ENCODE measurements around the gene DCHS1. TPM values are rescaled to one million over a fixed set of nuclear protein-coding genes. Genes with fewer than 3 reads are reported as not detected.

DCHS1 gene
- total and polyA plus RNA-seq, 9 of the 15 experiments (the other 6 are each of a cell fraction or from before 2014, with no cell fraction given), result 0.04 to 0.49 (median 0.14) TPM; not detected in 2

DNA sequence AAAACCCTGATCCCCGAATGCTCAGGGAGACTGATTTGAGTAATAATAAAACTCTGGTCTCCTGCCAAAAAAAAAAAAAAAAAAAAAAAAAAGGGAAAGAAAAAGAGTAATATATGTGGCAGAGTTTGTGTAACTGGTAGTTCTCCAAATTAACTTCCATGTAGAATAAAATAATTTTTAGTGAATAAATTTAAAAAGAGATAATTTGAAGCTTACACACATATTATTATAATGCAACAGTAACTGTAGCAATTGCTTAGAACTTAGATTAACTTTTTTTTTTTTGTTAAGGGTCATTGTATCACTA, 38.6 kb upstream of the DCHS1 start (continued):
- TF ChIP-seq POLR2H (tag; IDR thresholded peaks at IDR 0.05; ENCODE audit: low read depth) (0 out of 2 replicates have a peak, but pooled peaks have one; percentile 5), HIVEP1 (CRISPR knock-in tag; IDR thresholded peaks at IDR 0.05) (no peak), NRF1 (conservative IDR thresholded peaks at IDR 0.05 in 1 of 2, IDR thresholded peaks at IDR 0.05 in 1 of 2) (peak; percentile 5 to 29; a peak in 1 of 4 replicates), RBFOX2 (IDR thresholded peaks at IDR 0.05; ENCODE audit: low read depth, low read length) (0 out of 2 replicates have a peak, but pooled peaks have one; percentile 15)
- TF ChIP-seq, protein P1, sequence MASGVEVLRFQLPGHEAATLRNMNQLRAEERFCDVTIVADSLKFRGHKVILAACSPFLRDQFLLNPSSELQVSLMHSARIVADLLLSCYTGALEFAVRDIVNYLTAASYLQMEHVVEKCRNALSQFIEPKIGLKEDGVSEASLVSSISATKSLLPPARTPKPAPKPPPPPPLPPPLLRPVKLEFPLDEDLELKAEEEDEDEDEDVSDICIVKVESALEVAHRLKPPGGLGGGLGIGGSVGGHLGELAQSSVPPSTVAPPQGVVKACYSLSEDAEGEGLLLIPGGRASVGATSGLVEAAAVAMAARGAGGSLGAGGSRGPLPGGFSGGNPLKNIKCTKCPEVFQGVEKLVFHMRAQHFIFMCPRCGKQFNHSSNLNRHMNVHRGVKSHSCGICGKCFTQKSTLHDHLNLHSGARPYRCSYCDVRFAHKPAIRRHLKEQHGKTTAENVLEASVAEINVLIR (CRISPR knock-in tag; IDR thresholded peaks at IDR 0.05), result no peak

DNA sequence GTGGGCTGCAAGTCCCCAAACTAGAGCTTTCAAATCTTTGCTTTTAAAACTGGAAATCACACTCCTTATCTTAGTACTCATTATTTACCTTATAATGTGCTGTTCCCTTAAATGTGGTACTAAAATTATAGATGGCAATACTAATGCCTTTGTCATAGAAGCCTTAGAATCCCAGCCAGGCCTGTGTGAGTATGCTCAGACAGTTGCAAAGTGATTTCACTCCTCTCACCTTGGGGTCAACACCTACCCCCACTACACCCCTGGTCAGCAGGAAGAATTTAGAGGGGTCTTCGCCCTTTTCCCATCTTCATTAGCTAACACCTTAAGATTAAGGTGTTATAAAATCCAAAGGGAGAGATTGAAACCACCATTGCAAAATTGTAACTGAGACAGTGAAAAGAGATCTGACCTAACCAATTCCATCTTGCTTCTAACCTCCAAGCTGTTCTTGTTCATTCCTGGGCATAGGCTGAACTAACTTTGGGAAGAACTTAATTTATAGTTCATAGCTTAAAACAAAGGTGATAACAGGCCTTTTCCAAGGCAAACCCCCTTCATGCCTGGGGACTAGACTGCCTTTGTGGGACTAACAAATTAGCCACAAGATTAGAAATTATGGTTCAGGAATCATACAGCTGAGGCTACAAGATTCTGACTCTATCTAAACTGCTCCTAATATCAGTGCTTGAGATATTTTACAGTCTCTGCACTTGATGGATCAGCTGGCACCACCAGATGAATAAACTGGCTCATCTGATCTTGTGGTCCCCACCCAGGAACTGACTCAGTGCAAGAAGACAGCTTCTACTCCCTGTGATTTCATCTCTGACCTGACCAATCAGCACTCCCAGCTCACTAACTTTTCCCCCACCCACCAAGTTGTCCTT, 38.0 kb upstream of the DCHS1 start:
- peaks cover 27% of the 10 kb centered on the region for H3K36me3 ChIP-seq (ENCODE audit: control insufficient read depth, insufficient read depth, low read length)
- H3K4me3 ChIP-seq, result no peak overlapping the region
- DNase-seq (ENCODE audit: extremely low read depth in 1 of 4, low spot score in 3 of 4) (peak in 1 of 4 experiments; percentile 86), FAIRE-seq (peak; percentile 79), ATAC-seq (peak; percentile 63)
- no peaks in the 10 kb centered on the region for H3K27me3 ChIP-seq (ENCODE audit: control insufficient read depth in 2 of 2, insufficient read depth in 2 of 2, low read length in 2 of 2)
- H3K9me3 ChIP-seq (replicated peaks; ENCODE audit: control insufficient read depth, insufficient read depth, low read depth, low read length), result peaks cover 5% of the 10 kb centered on the region
- H3K9ac ChIP-seq (ENCODE audit: insufficient read depth in 1 of 2, low read depth in 2 of 2, low read length in 2 of 2), result peak overlapping the region in 1 of 2 experiments; percentile 30; a peak in 1 of 4 replicates
- POLR2A ChIA-PET, result interaction anchor here (1.0 to 1.7 kb wide), 2 partner anchors 10 kb away, joined by 3 to 5 read pairs; partner anchors contain the start of gene MRPL17
- peak overlapping the region; percentile 43; the same call in 1 of the 2 replicates for H2AFZ ChIP-seq (ENCODE audit: low read depth, low read length)
- H4K20me1 ChIP-seq (replicated peaks; ENCODE audit: control insufficient read depth, insufficient read depth, low read length), result no peaks in the 10 kb centered on the region
- peak overlapping the region; percentile 20 for H3K4me2 ChIP-seq (ENCODE audit: insufficient read depth, low read length)
- 17% methylated on average over 1 of the region's 1 CpG for WGBS (ENCODE audit: insufficient coverage, low coverage, missing lambda C conversion rate)
- intact Hi-C loops (cut with micrococcal nuclease), result no loop called here
- H3K9me1 ChIP-seq (ENCODE audit: control insufficient read depth, insufficient read depth, low read length), result no peaks in the 10 kb centered on the region
- CTCF ChIA-PET (ENCODE audit: low intra/inter-chr PET ratio), result no interaction called here
- H3K4me1 ChIP-seq (replicated peaks in 1 of 2; ENCODE audit: control insufficient read depth in 2 of 2, insufficient read depth in 2 of 2, low read length in 2 of 2), result peaks cover 0 to 18% of the 10 kb centered on the region in 2 experiments; a peak in 3 of 5 replicates
- H3K79me2 ChIP-seq (ENCODE audit: control insufficient read depth, insufficient read depth, low read length), result peaks cover 25% of the 10 kb centered on the region
- peak overlapping the region; percentile 43; the same call in 2 of the 3 replicates for H3K27ac ChIP-seq (ENCODE audit: extremely low read depth, low read depth, low read length)
- no TSS peak for BruUV-seq (replicated peaks)
- in situ Hi-C loops (cut with MboI), result no loop called here
- TF ChIP-seq KLF16 (IDR thresholded peaks at IDR 0.05), result no peak
- TF ChIP-seq RBM25 (IDR thresholded peaks at IDR 0.05; ENCODE audit: low read depth, low read length, severe bottlenecking), result no peak
- TF ChIP-seq KDM1A (IDR thresholded peaks at IDR 0.05), result peak; percentile 68 to 70; a peak in 3 of 4 replicates
- no peak for TF ChIP-seq LEF1 (IDR thresholded peaks at IDR 0.05)
- TF ChIP-seq PRMT5 (CRISPR knock-in tag; IDR thresholded peaks at IDR 0.05), result no peak
- TF ChIP-seq SRSF9 (IDR thresholded peaks at IDR 0.05; ENCODE audit: borderline replicate concordance, low read depth, low read length), result no peak
- 0 out of 2 replicates have a peak, but pooled peaks have one; percentile 42 for TF ChIP-seq POLR2A (conservative IDR thresholded peaks at IDR 0.05)
- TF ChIP-seq, protein P2, sequence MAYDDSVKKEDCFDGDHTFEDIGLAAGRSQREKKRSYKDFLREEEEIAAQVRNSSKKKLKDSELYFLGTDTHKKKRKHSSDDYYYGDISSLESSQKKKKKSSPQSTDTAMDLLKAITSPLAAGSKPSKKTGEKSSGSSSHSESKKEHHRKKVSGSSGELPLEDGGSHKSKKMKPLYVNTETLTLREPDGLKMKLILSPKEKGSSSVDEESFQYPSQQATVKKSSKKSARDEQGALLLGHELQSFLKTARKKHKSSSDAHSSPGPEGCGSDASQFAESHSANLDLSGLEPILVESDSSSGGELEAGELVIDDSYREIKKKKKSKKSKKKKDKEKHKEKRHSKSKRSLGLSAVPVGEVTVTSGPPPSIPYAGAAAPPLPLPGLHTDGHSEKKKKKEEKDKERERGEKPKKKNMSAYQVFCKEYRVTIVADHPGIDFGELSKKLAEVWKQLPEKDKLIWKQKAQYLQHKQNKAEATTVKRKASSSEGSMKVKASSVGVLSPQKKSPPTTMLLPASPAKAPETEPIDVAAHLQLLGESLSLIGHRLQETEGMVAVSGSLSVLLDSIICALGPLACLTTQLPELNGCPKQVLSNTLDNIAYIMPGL (CRISPR knock-in tag; IDR thresholded peaks at IDR 0.05), result no peak
- TF ChIP-seq POU5F1 (IDR thresholded peaks at IDR 0.05; ENCODE audit: borderline replicate concordance, low read depth, low read length, partially characterized antibody), result no peak
- TF ChIP-seq, protein P3, sequence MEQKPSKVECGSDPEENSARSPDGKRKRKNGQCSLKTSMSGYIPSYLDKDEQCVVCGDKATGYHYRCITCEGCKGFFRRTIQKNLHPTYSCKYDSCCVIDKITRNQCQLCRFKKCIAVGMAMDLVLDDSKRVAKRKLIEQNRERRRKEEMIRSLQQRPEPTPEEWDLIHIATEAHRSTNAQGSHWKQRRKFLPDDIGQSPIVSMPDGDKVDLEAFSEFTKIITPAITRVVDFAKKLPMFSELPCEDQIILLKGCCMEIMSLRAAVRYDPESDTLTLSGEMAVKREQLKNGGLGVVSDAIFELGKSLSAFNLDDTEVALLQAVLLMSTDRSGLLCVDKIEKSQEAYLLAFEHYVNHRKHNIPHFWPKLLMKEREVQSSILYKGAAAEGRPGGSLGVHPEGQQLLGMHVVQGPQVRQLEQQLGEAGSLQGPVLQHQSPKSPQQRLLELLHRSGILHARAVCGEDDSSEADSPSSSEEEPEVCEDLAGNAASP (IDR thresholded peaks at IDR 0.05), result no peak
- TF ChIP-seq TAF9B (IDR thresholded peaks at IDR 0.05; ENCODE audit: partially characterized antibody), result peak; percentile 77
- no peak for TF ChIP-seq THRAP3 (IDR thresholded peaks at IDR 0.05; ENCODE audit: borderline replicate concordance)

All from K562 (cell line).